ENCODE results near the gene GJA4.

- TF ChIP-seq CTCF (IDR thresholded peaks at IDR 0.05) (no peak), EZH2 (IDR thresholded peaks at IDR 0.05; ENCODE audit: borderline replicate concordance, insufficient read depth, low read depth, low read length, poor library complexity, severe bottlenecking) (no peak)
Measured at GRCh38 chr1:34770891-34771504, 21.8 kb upstream of the GJA4 start.

All from B cell (primary cell).